Retina (tissue), 1 donor: ENCODE results near the gene RIT2.

Source experiments
- DNase-seq: peaks from one replicate; pipeline ENCODE4 v3.0.0-alpha.2; 2016

RIT2 gene

GRCh38 chr18:42922363-42922762, 193.1 kb downstream of the RIT2 start:
- no peak for DNase-seq

- no peak for DNase-seq
These were observed 194.2 kb downstream of the RIT2 start for GRCh38 chr18:42921226-42921737.

- DNase-seq, result no peak
These were observed 194.9 kb downstream of the RIT2 start for GRCh38 chr18:42920621-42921020.

GRCh38 chr18:42915299-42915698, 200.2 kb downstream of the RIT2 start:
- no peak for DNase-seq

DNA sequence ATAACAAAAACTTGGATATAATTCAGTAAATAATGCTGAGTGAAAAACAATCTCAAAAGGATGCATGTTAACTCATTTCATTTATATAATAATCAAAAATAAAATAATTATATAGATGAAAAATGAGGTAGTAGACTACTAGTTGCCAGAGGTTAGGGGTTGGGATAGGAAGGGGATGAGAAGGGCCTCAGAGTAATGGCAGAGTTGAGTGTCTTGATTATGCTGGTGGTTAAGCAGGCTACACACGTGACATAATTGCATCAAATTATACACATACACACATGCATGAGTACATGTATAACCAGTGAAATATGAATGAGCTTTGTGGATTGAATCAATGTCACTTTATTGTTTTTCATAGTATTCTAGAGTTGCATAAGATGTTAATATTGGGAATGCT, 201.0 kb downstream of the RIT2 start:
- no peak for DNase-seq

- DNase-seq, result no peak
These were observed 206.4 kb downstream of the RIT2 start for GRCh38 chr18:42909095-42909494.

GRCh38 chr18:42906761-42907160, 208.7 kb downstream of the RIT2 start:
- DNase-seq, result peak; percentile 50

DNA sequence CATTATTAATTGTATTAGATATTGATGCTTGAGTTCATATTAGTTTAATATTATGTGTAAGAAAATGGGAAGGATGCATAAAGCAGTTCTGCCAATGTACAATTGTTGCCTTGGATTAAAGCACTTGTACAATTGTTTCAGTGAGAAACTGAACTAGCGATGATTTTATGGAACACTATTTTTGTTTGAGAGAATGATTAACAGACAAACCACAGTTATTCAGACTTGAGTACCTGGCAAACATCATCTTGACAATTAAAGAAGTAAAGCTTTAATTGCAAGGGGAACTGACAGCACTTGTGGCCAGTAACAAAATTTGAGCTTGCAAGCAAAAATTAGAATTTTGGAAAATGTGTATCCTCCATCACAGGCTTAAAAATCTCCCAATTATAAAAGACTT, 214.3 kb downstream of the RIT2 start:
- DNase-seq, result no peak

GRCh38 chr18:42893977-42894376, 221.5 kb downstream of the RIT2 start:
- no peak for DNase-seq

GRCh38 chr18:42892181-42892580, 223.3 kb downstream of the RIT2 start:
- no peak for DNase-seq

- peak; percentile 31 for DNase-seq
These were observed 223.8 kb downstream of the RIT2 start for GRCh38 chr18:42891705-42892104.

GRCh38 chr18:42883169-42883568, 232.3 kb downstream of the RIT2 start:
- DNase-seq, result no peak

- no peak for DNase-seq
These were observed 233.4 kb downstream of the RIT2 start for GRCh38 chr18:42882122-42882521.

- no peak for DNase-seq
These were observed 242.6 kb downstream of the RIT2 start for GRCh38 chr18:42872838-42873237.

DNA sequence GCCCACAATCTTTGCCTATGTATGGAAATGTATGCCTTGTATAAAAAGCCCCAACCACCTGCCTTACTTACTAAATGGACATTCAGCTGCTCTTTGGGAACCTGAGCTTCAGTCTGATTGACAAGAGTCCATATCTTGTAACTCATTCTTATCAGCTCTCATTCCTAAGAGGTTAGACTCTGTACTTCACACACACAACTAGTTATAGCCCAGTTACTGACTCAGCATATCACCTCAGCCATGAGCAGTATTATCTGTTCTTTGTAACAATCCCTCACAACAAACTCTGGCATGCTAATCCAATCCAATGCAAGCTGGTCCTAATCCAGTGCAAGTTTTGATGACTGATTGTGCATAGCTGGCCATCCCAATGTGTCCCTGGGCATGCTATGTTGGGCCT, 250.6 kb downstream of the RIT2 start:
- no peak for DNase-seq

DNA sequence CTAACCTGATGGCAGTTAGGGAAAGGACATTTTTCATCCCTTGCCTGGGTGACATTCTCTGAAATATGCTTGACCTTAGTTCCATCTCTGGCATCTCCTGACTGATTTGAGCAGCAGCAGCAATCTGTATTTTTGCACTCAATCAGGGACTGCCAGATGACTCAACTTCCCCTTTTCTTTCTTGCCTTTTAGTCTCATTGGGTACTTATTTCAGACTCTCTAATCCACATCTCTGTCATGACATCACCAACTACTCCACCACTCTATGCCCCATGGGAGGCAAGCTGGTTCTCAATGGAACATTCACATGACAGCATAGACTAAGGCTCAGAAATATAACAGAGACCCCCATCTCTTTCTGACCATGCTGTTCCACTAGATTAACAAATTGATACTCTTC, 254.2 kb downstream of the RIT2 start:
- no peak for DNase-seq

GRCh38 chr18:42860548-42860947, 254.9 kb downstream of the RIT2 start:
- DNase-seq, result no peak

DNA sequence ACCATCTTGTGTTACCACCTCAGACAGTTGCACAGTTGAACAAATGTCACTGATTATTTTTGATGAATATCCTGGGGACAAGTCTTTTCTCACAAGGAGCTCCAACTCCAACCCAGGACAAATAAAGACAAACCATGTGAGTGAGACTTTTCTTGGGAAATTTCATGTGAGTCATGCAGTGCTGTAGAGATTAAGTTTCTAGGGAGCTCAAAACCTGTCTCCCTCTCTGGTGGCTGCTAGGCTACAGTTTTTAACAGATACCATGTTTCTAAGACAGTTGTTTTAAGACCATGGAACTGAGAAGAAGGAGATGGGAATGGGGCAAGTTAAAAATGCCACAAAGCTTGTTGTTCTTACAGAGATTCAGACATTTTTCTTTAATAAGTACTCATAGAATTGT, 255.5 kb downstream of the RIT2 start:
- no peak for DNase-seq

GRCh38 chr18:42854558-42854957, 260.9 kb downstream of the RIT2 start:
- DNase-seq, result no peak

GRCh38 chr18:42850174-42851083, 265.1 kb downstream of the RIT2 start:
- peak; percentile 19 for DNase-seq

- DNase-seq, result no peak
These were observed 276.1 kb downstream of the RIT2 start for GRCh38 chr18:42839408-42839807.

- no peak for DNase-seq
These were observed 276.8 kb downstream of the RIT2 start for GRCh38 chr18:42838546-42839145.

DNA sequence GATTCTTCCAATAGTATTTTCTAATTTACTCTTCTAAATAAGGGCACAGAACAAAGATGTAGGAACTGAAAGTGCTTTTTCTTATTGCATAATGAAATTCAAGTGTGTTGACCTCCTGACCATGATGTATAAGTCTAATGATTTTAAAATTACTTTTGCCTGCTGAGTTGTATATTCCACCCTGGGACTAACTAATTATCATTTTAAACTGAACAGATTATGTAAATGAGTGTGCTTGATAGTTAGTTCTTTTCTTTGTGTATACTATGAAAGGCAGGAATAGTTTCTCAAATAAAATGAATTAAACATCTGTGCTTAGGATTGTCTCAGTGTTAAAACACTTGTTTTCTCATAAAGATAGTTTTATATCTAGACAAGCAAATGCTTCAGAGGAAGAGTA, 284.5 kb downstream of the RIT2 start:
- no peak for DNase-seq

- no peak for DNase-seq
These were observed 286.6 kb downstream of the RIT2 start for GRCh38 chr18:42828881-42829280.
